GM21526 (cell line): ENCODE data around the gene NRROS.
A peak's percentile ranks its signal among the peaks of the same experiment; 100 is the strongest.
"Not testable (repeated sequence)": the region's sequence is repeated elsewhere in the genome, so short reads cannot be mapped to it uniquely, and the experiment has no call there.

ENCODE experiments used
- ATAC-seq: cut with Tn5 transposase; IDR thresholded peaks from one replicate; pipeline ENCODE4 v1.9.1; 2021; ENCODE audit warnings: moderate library complexity; ENCODE audit not compliant: unreplicated experiment, low FRiP score

NRROS gene

GRCh38 chr3:196639483-196640296, at the start of gene NRROS:
Gene NRROS (plus strand): TSS chr3:196639694. CDS start chr3:196654540, 14,846 bp downstream.
- peak; percentile 41 for ATAC-seq

GRCh38 chr3:196590279-196590678, 49.2 kb upstream of the NRROS start:
- no peak for ATAC-seq

GRCh38 chr3:196596355-196596754, 43.1 kb upstream of the NRROS start:
- no peak for ATAC-seq

GRCh38 chr3:196597971-196598733, 41.3 kb upstream of the NRROS start:
- not testable (repeated sequence) for ATAC-seq

GRCh38 chr3:196599734-196600128, 39.8 kb upstream of the NRROS start:
- ATAC-seq = no peak

GRCh38 chr3:196600359-196600758, 39.1 kb upstream of the NRROS start:
- ATAC-seq = no peak

- no peak for ATAC-seq
Measured at GRCh38 chr3:196602673-196603072, 36.8 kb upstream of the NRROS start.

- ATAC-seq = no peak
Measured at GRCh38 chr3:196603683-196604082, 35.8 kb upstream of the NRROS start.

GRCh38 chr3:196604548-196604947, 34.9 kb upstream of the NRROS start:
- ATAC-seq = no peak

- ATAC-seq = no peak
Measured at GRCh38 chr3:196608693-196609092, 30.8 kb upstream of the NRROS start.

GRCh38 chr3:196609343-196609775, 30.1 kb upstream of the NRROS start:
- peak; percentile 68 for ATAC-seq

- ATAC-seq = no peak
Measured at GRCh38 chr3:196609805-196610515, 29.5 kb upstream of the NRROS start.

- ATAC-seq = no peak
Measured at GRCh38 chr3:196611761-196612483, 27.6 kb upstream of the NRROS start.

GRCh38 chr3:196615234-196615633, 24.3 kb upstream of the NRROS start:
- not testable (repeated sequence) for ATAC-seq

GRCh38 chr3:196617256-196617655, 22.2 kb upstream of the NRROS start:
- no peak for ATAC-seq

- no peak for ATAC-seq
Measured at GRCh38 chr3:196619223-196619622, 20.3 kb upstream of the NRROS start.

GRCh38 chr3:196619627-196620026, 19.9 kb upstream of the NRROS start:
- ATAC-seq = not testable (repeated sequence)

GRCh38 chr3:196620161-196620604, 19.3 kb upstream of the NRROS start:
- peak; percentile 56 for ATAC-seq

GRCh38 chr3:196620684-196621083, 18.8 kb upstream of the NRROS start:
- no peak for ATAC-seq

- ATAC-seq = no peak
Measured at GRCh38 chr3:196621611-196622010, 17.9 kb upstream of the NRROS start.
